GM21390 (cell line): ENCODE results near the gene BAIAP2.

Source experiments
- ATAC-seq: cut with Tn5 transposase; IDR thresholded peaks from one replicate; pipeline ENCODE4 v1.9.1; 2021; ENCODE audit not compliant: unreplicated experiment

BAIAP2 gene

DNA sequence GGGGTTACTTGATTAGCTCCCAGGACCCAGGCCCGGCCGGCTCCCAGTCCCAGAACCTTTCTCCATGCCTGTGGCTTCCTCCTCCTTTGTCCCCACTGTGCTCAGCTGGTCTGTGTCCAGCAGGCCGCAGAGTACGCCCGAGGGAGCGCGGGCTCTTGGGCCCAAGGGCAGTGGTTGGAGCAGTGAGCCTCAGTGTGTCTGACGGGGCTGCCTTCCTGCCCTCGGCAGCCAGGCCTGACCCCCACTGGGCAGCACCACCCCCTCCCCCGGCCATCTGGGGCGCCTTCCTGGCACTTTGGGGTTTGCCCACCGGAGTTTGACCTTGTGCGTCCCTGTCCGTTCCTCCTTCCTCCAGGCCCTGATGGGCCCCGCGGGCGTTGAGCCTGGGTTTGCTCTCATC, 67.9 kb downstream of the BAIAP2 start:
- ATAC-seq: no peak

DNA sequence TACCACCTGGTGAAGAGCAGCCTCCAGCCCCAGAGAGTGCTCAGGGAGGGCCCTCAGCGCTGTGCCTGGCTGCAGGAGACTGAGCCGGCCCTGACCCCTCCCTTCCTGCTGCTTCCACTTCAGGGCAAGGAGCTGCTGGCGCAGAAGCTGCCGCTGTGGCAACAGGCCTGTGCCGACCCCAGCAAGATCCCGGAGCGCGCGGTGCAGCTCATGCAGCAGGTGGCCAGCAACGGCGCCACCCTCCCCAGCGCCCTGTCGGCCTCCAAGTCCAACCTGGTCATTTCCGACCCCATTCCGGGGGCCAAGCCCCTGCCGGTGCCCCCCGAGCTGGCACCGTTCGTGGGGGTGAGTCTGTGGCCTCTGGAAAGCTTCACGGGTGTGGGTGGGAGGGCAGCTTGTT, 68.4 kb downstream of the BAIAP2 start:
- ATAC-seq: no peak

GRCh38 chr17:81106716-81107115, 71.8 kb downstream of the BAIAP2 start:
- no peak for ATAC-seq

- ATAC-seq: no peak
These were observed 73.3 kb downstream of the BAIAP2 start for GRCh38 chr17:81108220-81108619.

GRCh38 chr17:81109957-81110356, 75.0 kb downstream of the BAIAP2 start:
- no peak for ATAC-seq

GRCh38 chr17:81110488-81111040, 75.6 kb downstream of the BAIAP2 start:
- no peak for ATAC-seq

GRCh38 chr17:81111066-81111465, 76.1 kb downstream of the BAIAP2 start:
- ATAC-seq: no peak

DNA sequence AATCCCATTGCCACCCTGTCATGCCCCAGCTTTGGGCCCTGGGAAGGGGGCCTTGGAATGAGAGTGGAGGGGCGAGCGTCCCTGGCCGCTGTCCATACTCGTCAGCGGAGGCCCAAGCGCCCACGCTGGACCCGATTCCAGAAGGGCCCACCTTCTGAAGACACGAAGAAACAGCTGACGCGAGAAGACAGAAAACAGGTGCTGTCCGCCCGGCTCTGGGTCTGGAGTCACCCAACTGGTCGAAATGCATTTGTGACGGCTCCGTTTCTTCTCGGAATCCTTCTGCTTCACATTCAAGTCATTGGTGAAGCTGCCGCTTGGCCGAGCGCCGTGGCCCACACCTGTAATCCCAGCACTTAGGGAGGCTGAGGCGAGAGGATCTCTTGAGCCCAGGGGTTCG, 77.5 kb downstream of the BAIAP2 start:
- no peak for ATAC-seq

DNA sequence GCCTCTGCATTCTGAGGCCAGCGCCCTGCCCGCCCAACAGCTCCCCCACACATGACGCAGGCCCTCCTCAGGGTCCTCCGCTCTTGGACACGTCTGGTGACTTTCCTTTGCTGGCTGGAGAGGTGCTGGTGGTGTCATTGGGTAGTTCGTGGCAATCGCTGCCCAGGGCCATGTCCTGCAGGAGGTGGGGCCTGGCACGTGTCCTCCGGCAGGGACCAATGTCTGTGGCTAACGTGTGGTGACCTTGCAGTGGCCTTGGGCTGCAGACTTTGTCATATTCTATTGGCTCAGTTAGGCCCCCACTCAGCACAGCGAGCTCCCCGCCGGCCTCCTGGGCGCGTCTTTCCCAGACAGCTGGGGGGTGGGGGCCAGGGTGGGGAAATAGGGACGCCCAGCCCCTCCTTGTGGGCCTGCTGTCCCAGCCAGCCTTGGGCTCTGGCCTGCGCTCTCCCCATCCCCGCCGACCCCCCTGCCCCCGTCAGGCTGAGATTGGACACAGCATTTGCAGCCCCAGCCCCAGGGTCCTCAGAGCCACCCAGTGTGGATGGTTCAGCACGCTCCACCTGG, 78.3 kb downstream of the BAIAP2 start:
- no peak for ATAC-seq

GRCh38 chr17:81114351-81115093, 79.6 kb downstream of the BAIAP2 start:
- ATAC-seq: no peak

- no peak for ATAC-seq
These were observed 80.3 kb downstream of the BAIAP2 start for GRCh38 chr17:81115219-81115618.

DNA sequence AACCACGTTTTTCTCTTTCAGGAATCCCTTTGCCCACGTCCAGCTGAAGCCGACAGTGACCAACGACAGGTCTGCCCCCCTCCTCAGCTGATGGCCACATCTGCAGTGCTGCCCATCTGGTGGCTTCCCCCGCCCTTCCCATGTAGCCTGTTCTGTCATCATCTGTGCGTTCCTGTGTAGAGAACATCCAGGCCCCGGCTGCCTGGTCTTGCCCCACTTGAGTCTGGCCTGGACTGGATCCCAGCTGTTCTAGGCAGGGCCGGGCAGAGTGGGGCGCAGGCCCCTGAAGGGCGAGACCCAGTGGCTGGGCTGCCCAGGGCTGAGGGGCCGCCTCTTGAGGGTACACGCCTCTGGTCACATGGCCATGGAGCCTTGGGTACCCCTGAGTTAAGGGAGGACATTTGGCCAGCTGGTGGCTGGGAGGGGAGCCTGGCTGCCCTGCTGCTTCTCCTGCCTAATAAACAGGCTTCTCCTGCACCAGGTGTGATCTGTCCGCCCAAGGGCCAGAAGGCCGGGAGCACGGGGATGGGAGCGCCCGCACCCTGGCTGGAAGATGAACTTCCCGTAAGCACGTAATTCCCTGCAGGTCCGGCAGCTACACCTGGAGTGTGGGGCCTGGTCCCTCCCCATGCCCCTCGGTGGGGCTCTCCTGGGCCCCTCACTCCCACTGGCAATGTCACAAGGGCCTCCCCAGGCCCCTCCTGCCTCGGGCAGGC, 81.0 kb downstream of the BAIAP2 start:
- no peak for ATAC-seq

DNA sequence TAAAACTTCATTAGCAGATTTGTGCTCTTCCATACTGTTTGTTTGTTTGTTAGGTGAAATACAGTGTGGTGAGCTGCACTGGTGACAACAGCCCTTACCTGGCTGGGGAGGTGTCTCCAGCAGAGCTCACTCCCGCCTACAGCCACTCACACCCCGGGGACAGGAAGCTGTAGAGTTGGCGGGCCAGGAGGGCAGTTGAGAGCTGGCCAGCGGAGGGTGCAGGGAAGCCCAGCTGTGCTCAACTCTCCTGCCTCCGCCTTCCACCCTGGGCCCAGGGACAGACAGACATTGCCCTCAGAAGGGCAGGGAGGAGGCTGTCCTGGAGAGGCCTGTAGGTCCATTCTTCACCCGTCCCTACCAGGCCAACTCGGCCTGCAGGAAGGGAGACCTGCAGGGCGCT, 81.8 kb downstream of the BAIAP2 start:
- no peak for ATAC-seq

DNA sequence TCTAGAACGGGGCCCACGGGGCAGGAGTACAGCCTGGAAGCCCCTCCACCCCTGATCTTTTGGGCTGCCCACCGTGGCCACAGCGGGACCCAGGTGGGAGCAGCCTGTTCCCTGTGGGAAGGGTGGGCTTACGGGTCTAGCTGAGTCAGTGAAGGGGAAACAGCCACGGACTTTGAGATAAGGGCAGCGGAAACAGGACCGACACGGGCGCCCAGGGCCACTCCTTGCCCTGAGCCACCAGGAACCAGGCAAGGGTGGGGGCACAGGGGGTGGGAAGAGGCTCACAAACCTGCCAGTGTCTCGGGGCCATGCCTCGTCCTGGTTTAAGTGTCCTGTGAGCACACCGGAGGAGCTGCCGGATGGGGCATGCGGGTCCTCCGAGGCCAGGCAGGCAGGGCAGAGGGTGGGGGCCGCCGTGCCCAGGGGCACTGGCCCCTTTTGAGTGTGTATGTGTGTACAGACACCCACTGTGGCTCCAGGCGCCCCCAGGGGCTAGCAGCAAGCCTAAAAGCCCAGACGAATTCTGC, 82.8 kb downstream of the BAIAP2 start:
- no peak for ATAC-seq

DNA sequence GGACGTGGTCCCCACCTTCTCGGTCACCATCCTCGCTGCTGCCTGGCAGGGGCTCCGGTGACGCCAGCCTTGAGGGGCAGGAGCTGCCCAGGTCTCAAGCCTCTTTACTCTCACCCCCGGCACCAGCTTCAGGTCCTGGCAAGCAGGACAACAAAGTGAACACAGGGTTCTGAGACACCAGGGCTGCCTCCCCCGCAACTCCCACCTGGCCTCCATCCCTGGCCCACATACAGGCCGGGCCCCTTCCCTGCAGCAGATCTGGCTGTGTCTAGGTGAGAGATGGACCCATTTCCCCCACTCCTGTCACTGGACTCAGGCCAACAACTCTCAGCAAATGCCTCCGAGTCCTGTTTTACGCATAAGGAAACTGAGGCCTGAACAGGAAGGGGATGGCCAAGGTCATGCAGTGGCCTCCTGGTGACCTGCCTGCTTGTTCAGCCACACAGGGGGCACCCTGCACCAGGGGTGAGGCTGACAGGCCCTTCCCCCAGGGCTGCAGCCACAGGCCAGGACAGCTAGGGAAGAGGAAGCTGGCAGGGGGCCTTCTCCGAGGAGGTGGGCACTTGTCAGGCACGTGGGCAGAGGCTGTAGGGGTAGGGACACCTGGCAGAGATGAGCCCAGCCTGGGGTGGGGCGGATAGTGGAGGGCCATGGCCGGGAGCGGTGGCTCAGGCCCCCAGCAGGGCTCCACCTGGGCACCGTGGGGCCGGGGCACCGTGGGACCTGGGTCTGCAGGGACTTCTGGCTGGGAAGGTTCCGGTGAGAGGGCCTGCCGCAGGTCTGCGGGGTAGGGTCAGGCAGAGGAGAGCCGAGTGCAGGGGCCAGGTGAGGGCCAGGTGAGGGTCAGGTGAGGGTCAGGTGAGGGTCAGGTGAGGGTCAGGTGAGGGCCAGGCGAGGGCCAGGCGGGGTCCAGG, 83.6 kb downstream of the BAIAP2 start:
- ATAC-seq: no peak

GRCh38 chr17:81119223-81120148, 84.5 kb downstream of the BAIAP2 start:
- ATAC-seq: no peak

DNA sequence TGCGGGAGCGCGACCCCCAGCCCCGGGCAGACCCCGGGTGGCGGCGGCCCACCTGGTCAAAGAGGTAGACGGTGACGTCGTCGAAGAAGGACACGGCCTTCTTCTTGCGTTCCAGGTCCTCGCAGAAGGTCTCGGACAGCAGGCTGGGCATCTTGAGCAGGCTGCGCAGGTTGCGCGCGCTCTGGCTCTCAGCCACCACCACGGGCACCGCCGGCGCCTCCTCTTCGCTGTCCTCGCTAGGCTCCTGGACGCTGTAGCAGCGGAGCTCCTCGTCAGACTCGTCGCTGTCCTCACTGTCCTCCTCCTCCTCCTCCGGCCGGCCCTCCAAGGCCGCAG, 85.2 kb downstream of the BAIAP2 start:
- no peak for ATAC-seq

DNA sequence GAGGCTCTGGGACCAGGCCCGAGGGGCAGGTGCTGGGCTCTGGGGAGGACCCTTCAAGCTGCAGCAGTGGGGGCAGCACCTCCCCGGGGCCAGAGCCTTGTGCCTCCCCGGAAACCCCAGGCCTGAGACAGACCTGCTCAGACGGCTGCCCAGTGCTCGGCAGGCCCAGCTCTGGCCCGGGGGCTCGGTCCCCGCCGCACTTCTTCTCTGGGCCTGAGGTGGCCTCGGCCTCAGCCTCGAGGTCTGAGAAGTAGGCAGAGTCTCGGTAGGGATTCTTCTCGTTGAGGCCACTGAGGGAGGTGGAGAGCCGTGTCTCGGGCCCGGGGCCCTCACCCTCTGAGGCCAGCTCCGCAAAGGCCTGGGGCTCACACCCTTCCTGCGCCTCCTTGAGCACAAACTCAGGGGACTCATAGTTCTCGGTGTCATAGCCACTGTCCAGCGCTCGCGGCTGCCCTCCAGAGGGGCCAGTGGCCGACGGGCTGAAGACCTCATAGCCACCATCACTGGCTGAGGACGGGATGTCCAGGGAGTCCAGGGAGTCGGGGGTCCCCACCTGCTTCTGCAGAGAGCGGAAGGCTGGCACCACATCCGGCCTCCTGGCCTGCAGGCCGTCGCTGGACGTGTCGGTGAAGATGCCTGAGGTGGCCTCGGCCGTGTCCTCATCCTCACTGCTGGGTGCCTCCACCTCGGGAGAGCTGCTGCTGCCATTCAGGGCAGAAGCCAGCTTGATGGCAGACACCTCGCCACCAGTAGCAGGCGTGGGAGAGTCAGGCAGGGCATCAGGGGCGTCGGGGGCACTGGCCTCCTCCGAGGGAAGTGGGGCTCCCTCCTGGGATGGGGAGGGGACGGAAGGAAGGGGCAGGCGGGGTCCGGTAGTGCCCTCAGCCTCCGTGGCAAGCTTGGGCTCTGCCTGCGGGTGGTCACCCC, 86.0 kb downstream of the BAIAP2 start:
- ATAC-seq: no peak
